ENCODE data around the gene GARIN1A.
"Not testable (repeated sequence)": the region's sequence is repeated elsewhere in the genome, so short reads cannot be mapped to it uniquely, and the experiment has no call there.

The GARIN1A gene

GRCh38 chr7:128683738-128684137 lies 11.6 kb downstream of the GARIN1A start:
- DNase-seq (ENCODE audit: low read depth in 2 of 2), result not testable (repeated sequence)

GRCh38 chr7:128687131-128687530 lies 15.0 kb downstream of the GARIN1A start:
- no peak for DNase-seq (ENCODE audit: low read depth in 2 of 2)

GRCh38 chr7:128688492-128688891 lies 16.4 kb downstream of the GARIN1A start:
- DNase-seq (ENCODE audit: low read depth in 2 of 2), result no peak

GRCh38 chr7:128689161-128689935 lies 17.3 kb downstream of the GARIN1A start:
- DNase-seq (ENCODE audit: low read depth in 2 of 2), result not testable (repeated sequence)

- no peak for DNase-seq (ENCODE audit: low read depth in 2 of 2)
These were observed 19.1 kb downstream of the GARIN1A start for GRCh38 chr7:128691227-128691626.

- no peak for DNase-seq (ENCODE audit: low read depth in 2 of 2)
These were observed 20.7 kb downstream of the GARIN1A start for GRCh38 chr7:128692623-128693270.

GRCh38 chr7:128693373-128694015 lies 21.4 kb downstream of the GARIN1A start:
- DNase-seq (ENCODE audit: low read depth in 2 of 2), result no peak

GRCh38 chr7:128694738-128695137 lies 22.6 kb downstream of the GARIN1A start:
- DNase-seq (ENCODE audit: low read depth in 2 of 2), result no peak

GRCh38 chr7:128697302-128697905 lies 25.3 kb downstream of the GARIN1A start:
- no peak for DNase-seq (ENCODE audit: low read depth in 2 of 2)

GRCh38 chr7:128699196-128699712 lies 27.2 kb downstream of the GARIN1A start:
- no peak for DNase-seq (ENCODE audit: low read depth in 2 of 2)

GRCh38 chr7:128699895-128700294 lies 27.8 kb downstream of the GARIN1A start:
- no peak for DNase-seq (ENCODE audit: low read depth in 2 of 2)

- no peak for DNase-seq (ENCODE audit: low read depth in 2 of 2)
These were observed 29.1 kb downstream of the GARIN1A start for GRCh38 chr7:128701062-128701785.

- DNase-seq (ENCODE audit: low read depth in 2 of 2), result no peak
These were observed 31.6 kb downstream of the GARIN1A start for GRCh38 chr7:128703609-128704241.

GRCh38 chr7:128705891-128706333 lies 33.8 kb downstream of the GARIN1A start:
- no peak for DNase-seq (ENCODE audit: low read depth in 2 of 2)

GRCh38 chr7:128707752-128708151 lies 35.7 kb downstream of the GARIN1A start:
- no peak for DNase-seq (ENCODE audit: low read depth in 2 of 2)

GRCh38 chr7:128708235-128708634 lies 36.1 kb downstream of the GARIN1A start:
- DNase-seq (ENCODE audit: low read depth in 2 of 2), result no peak

- no peak for DNase-seq (ENCODE audit: low read depth in 2 of 2)
These were observed 36.7 kb downstream of the GARIN1A start for GRCh38 chr7:128708824-128709223.

GRCh38 chr7:128710481-128710880 lies 38.4 kb downstream of the GARIN1A start:
- DNase-seq (ENCODE audit: low read depth in 2 of 2), result no peak

- DNase-seq (ENCODE audit: low read depth in 2 of 2), result no peak
These were observed 41.7 kb downstream of the GARIN1A start for GRCh38 chr7:128713794-128714193.

- DNase-seq (ENCODE audit: low read depth in 2 of 2), result no peak
These were observed 42.8 kb downstream of the GARIN1A start for GRCh38 chr7:128714701-128715495.

Measured in stimulated activated CD8-positive, alpha-beta memory T cell treated with anti-CD3 and anti-CD28 coated beads, Interleukin-15, amount 100 ng/mL, for 4 hours (primary cell).